Body of pancreas (tissue), 4 donors: Measurements from ENCODE around the gene APOL2.

Experiments used
- CTCF ChIP-seq, 7 experiments: fragments of 450-650 bp in 4 of 7; fragments of 200-600 bp in 3 of 7; sonication (generic) in 3 of 7; IDR thresholded peaks; one replicate each; pipeline ENCODE4 v1.5.1; 2016 to 2019; ENCODE audit warnings: antibody characterized with exemption in 7 of 7
- POLR2A ChIP-seq, 3 donors: fragments of 450-650 bp; IDR thresholded peaks; one replicate each; pipeline ENCODE4 v1.6.1; 2016; ENCODE audit warnings: antibody characterized with exemption in 3 of 3, mild to moderate bottlenecking in 2 of 3

- TF ChIP-seq POLR2A (IDR thresholded peaks at IDR 0.05) (no peak), CTCF (IDR thresholded peaks at IDR 0.05) (no peak)
Observed at GRCh38 chr22:36232715-36233401, 6.5 kb downstream of the APOL2 start.
